GM12874 (cell line): ENCODE data around the gene RIN3.

Experiments used
- CTCF ChIP-seq: IDR thresholded peaks from 2 replicates; pipeline ENCODE4 v1.5.1; 2011; ENCODE audit warnings: low read depth, mild to moderate bottlenecking, control low read depth, low read length, moderate library complexity; ENCODE audit not compliant: insufficient read depth

The RIN3 gene

GRCh38 chr14:92685784-92686355 is 172.3 kb downstream of the RIN3 start:
- TF ChIP-seq CTCF = no peak

- TF ChIP-seq CTCF = no peak
Measured at GRCh38 chr14:92686411-92686899, 172.9 kb downstream of the RIN3 start.

- peak; percentile 99 for TF ChIP-seq CTCF
Measured at GRCh38 chr14:92686900-92687427, 173.4 kb downstream of the RIN3 start.

GRCh38 chr14:92687681-92688433 is 174.3 kb downstream of the RIN3 start:
- TF ChIP-seq CTCF = no peak

- TF ChIP-seq CTCF = no peak
Measured at GRCh38 chr14:92688434-92689375, 175.1 kb downstream of the RIN3 start.

GRCh38 chr14:92690171-92691011 is 176.8 kb downstream of the RIN3 start:
- TF ChIP-seq CTCF = peak; percentile 70
